Measurements from ENCODE around the gene SH3BGRL. TPM values are rescaled to one million over a fixed set of nuclear protein-coding genes. Genes with fewer than 3 reads are reported as not detected.

The SH3BGRL gene
- total and polyA plus RNA-seq, 2 donors (not counting 1 experiment from before 2014, with no cell fraction given), result 65.6 to 105 TPM

DNA sequence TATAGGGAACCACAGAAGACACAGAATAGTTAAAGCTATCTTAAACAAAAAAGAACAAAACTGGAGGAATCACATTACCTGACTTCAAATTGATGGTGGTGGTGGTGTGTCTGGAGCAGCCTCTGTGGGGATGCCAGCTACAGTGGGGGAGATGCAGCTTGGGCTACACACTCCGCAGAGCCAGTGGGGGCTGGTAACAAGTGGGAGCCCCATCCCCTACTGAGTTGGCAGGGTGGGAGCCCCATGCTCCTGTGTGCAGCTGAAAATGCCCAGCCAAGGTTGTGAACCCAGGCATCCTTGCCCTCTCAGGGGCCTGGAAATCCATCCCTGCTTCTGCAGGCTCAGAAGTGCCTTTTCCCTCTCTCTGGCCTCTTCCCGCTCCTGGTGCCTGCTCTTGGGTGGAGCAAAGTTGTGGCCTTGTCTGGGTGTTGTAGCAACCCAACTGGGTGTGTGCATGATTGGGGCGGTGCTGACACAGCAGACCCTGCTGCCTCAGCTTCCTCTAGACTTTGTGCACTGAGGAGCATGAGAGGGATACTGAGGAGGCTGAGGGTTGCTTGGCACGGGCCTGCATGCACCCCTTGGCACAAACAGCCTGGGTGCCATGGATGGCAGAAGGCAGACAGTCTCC is 38.9 kb downstream of the SH3BGRL start:
- Histone ChIP-seq H3K4me3 (ENCODE audit: control extremely low read depth in 1 of 5, extremely low read depth in 1 of 5, insufficient read depth in 1 of 5, low read depth in 2 of 5, low read length in 4 of 5) (no peak overlapping the region), H3K9ac (ENCODE audit: low read length) (no peak overlapping the region), H3K4me1 (ENCODE audit: control insufficient read depth in 2 of 2, insufficient read depth in 2 of 2, low read length in 2 of 2) (no peaks in the 10 kb centered on the region), H3K27me3 (replicated peaks in 1 of 4; ENCODE audit: control extremely low read depth in 1 of 4, control insufficient read depth in 3 of 4, insufficient read depth in 4 of 4, low read length in 3 of 4) (no peaks in the 10 kb centered on the region), H3K36me3 (replicated peaks in 1 of 2; ENCODE audit: control extremely low read depth in 1 of 2, control insufficient read depth in 1 of 2, extremely low read depth in 1 of 2, insufficient read depth in 2 of 2, low read length in 1 of 2) (peaks cover 0 to 23% of the 10 kb centered on the region in 2 experiments), H3K79me2 (ENCODE audit: control insufficient read depth, insufficient read depth, low read length) (peaks cover 22% of the 10 kb centered on the region), H2AFZ (ENCODE audit: insufficient read depth, low read depth, low read length, poor library complexity, severe bottlenecking) (no peak overlapping the region), H4K20me1 (ENCODE audit: control insufficient read depth, insufficient read depth, low read length, poor library complexity, severe bottlenecking) (peaks cover 5% of the 10 kb centered on the region), H3K27ac (ENCODE audit: low read length in 2 of 2) (no peak overlapping the region), H3K9me3 (ENCODE audit: control extremely low read depth in 1 of 3, control insufficient read depth in 2 of 3, insufficient read depth in 1 of 3, low read length in 2 of 3) (peaks cover 0 to 15% (median 11%) of the 10 kb centered on the region in 3 donors), H3K4me2 (replicated peaks; ENCODE audit: low read depth, low read length, poor library complexity, severe bottlenecking) (no peak overlapping the region)
- intact Hi-C loops (cut with micrococcal nuclease), result no loop called here
- ATAC-seq (ENCODE audit: low read depth), result no peak
- H3K4me1 Mint-ChIP-seq, result peaks cover 6% of the 10 kb centered on the region
- TF ChIP-seq, protein P1, sequence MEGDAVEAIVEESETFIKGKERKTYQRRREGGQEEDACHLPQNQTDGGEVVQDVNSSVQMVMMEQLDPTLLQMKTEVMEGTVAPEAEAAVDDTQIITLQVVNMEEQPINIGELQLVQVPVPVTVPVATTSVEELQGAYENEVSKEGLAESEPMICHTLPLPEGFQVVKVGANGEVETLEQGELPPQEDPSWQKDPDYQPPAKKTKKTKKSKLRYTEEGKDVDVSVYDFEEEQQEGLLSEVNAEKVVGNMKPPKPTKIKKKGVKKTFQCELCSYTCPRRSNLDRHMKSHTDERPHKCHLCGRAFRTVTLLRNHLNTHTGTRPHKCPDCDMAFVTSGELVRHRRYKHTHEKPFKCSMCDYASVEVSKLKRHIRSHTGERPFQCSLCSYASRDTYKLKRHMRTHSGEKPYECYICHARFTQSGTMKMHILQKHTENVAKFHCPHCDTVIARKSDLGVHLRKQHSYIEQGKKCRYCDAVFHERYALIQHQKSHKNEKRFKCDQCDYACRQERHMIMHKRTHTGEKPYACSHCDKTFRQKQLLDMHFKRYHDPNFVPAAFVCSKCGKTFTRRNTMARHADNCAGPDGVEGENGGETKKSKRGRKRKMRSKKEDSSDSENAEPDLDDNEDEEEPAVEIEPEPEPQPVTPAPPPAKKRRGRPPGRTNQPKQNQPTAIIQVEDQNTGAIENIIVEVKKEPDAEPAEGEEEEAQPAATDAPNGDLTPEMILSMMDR (IDR thresholded peaks at IDR 0.05), result no peak
- no peak for TF ChIP-seq EZH2 (IDR thresholded peaks at IDR 0.05; ENCODE audit: borderline replicate concordance, insufficient read depth, low read depth, low read length, poor library complexity, severe bottlenecking)
- ChIA-PET POLR2A (no interaction called here), CTCF (no interaction called here)
- WGBS (ENCODE audit: insufficient coverage), result no CpG with 5 or more reads among the region's 4 CpGs
- H3K4me3 Mint-ChIP-seq, result no peak overlapping the region
- DNase-seq, result no peak
- no peaks in the 10 kb centered on the region for H3K27me3 Mint-ChIP-seq
- no peaks in the 10 kb centered on the region for H3K9me3 Mint-ChIP-seq (ENCODE audit: insufficient read depth)
- H3K27ac Mint-ChIP-seq, result no peak overlapping the region

DNA sequence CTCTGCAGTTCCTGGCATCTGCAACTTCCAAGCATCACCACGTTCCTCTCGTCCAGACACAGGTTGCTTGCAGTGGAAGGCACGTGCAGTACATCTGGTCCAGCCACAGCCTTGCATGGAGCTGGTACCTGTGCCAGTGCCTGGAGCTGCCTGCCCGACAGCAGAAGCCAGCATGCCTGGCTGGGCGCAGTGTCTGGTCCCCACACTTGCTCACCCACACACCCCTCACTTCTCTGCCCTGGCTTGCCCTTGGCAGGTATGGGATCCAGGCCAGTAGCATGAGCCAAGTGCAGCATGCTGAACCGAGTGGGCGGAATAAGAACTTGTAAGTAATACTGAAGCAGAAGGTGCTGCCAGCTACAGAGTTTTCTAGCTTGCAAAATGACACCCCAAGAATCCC is 39.9 kb downstream of the SH3BGRL start:
- no peak overlapping the region for H3K27ac Mint-ChIP-seq
- H3K27me3 ChIP-seq (replicated peaks in 1 of 4; ENCODE audit: control extremely low read depth in 1 of 4, control insufficient read depth in 3 of 4, insufficient read depth in 4 of 4, low read length in 3 of 4), result no peaks in the 10 kb centered on the region
- H3K27me3 Mint-ChIP-seq, result no peaks in the 10 kb centered on the region
- H3K4me3 ChIP-seq (ENCODE audit: control extremely low read depth in 1 of 5, extremely low read depth in 1 of 5, insufficient read depth in 1 of 5, low read depth in 2 of 5, low read length in 4 of 5), result no peak overlapping the region
- H3K4me1 Mint-ChIP-seq, result peaks cover 12% of the 10 kb centered on the region
- ChIA-PET POLR2A (interaction anchor here (0.6 kb wide), 1 partner anchor 44 kb away, joined by 6 read pairs; no protein-coding TSS in a partner anchor), CTCF (no interaction called here)
- peaks cover 0 to 15% (median 11%) of the 10 kb centered on the region in 3 donors for H3K9me3 ChIP-seq (ENCODE audit: control extremely low read depth in 1 of 3, control insufficient read depth in 2 of 3, insufficient read depth in 1 of 3, low read length in 2 of 3)
- H3K9ac ChIP-seq (ENCODE audit: low read length), result no peak overlapping the region
- no peak overlapping the region for H3K27ac ChIP-seq (ENCODE audit: low read length in 2 of 2)
- intact Hi-C loops (cut with micrococcal nuclease), result no loop called here
- H4K20me1 ChIP-seq (ENCODE audit: control insufficient read depth, insufficient read depth, low read length, poor library complexity, severe bottlenecking), result peaks cover 2% of the 10 kb centered on the region
- ATAC-seq (ENCODE audit: low read depth) (no peak), DNase-seq (no peak)
- no peak overlapping the region for H3K4me3 Mint-ChIP-seq
- 100% methylated on average over 4 of the region's 7 CpGs for WGBS (ENCODE audit: insufficient coverage)
- H3K4me2 ChIP-seq (replicated peaks; ENCODE audit: low read depth, low read length, poor library complexity, severe bottlenecking), result no peak overlapping the region
- H3K36me3 ChIP-seq (replicated peaks in 1 of 2; ENCODE audit: control extremely low read depth in 1 of 2, control insufficient read depth in 1 of 2, extremely low read depth in 1 of 2, insufficient read depth in 2 of 2, low read length in 1 of 2), result peaks cover 0 to 23% of the 10 kb centered on the region in 2 experiments
- H3K9me3 Mint-ChIP-seq (ENCODE audit: insufficient read depth), result no peaks in the 10 kb centered on the region
- TF ChIP-seq, protein P1 (IDR thresholded peaks at IDR 0.05), result no peak
- no peak for TF ChIP-seq EZH2 (IDR thresholded peaks at IDR 0.05; ENCODE audit: borderline replicate concordance, insufficient read depth, low read depth, low read length, poor library complexity, severe bottlenecking)
- H3K79me2 ChIP-seq (ENCODE audit: control insufficient read depth, insufficient read depth, low read length), result peaks cover 26% of the 10 kb centered on the region
- no peak overlapping the region for H2AFZ ChIP-seq (ENCODE audit: insufficient read depth, low read depth, low read length, poor library complexity, severe bottlenecking)
- H3K4me1 ChIP-seq (ENCODE audit: control insufficient read depth in 2 of 2, insufficient read depth in 2 of 2, low read length in 2 of 2), result no peaks in the 10 kb centered on the region

Measured in B cell (primary cell).